SK-N-MC (cell line): ENCODE data around the gene ZNF654.

Experiments
- DNase-seq: peaks from one replicate; pipeline ENCODE4 v3.0.0-alpha.2; 2011; ENCODE audit warnings: low read depth, low spot score
- H3K27ac ChIP-seq: fragments of 200-600 bp; sonication (generic); 2 replicates; pipeline ENCODE4 v1.5.1; 2016; ENCODE audit warnings: mixed run types
- H3K36me3 ChIP-seq: fragments of 200-600 bp; sonication (generic); 2 replicates; pipeline ENCODE4 v1.6.1; 2017; ENCODE audit warnings: antibody characterized with exemption, low read length, mixed read lengths; ENCODE audit not compliant: insufficient read depth
- H3K4me3 ChIP-seq: fragments of 200-600 bp; sonication (generic); 2 replicates; pipeline ENCODE4 v1.5.1; 2016
- H3K9ac ChIP-seq: fragments of 200-600 bp; sonication (generic); 2 replicates; pipeline ENCODE4 v1.8.0; 2017; ENCODE audit warnings: mixed run types, mixed read lengths; ENCODE audit not compliant: insufficient read length
- H3K9me3 ChIP-seq: fragments of 200-600 bp; sonication (generic); 2 replicates; pipeline ENCODE4 v1.6.1; 2017; ENCODE audit warnings: low read depth, mild to moderate bottlenecking, antibody characterized with exemption, low read length, moderate library complexity, mixed read lengths
- EZH2 ChIP-seq: fragments of 200-600 bp; sonication (generic); IDR thresholded peaks from one replicate; pipeline ENCODE4 v1.6.1; 2017; ENCODE audit warnings: antibody characterized with exemption
- FOXP2 ChIP-seq: optimal IDR thresholded peaks from 2 replicates; pipeline ENCODE3; 2011; ENCODE audit warnings: mild to moderate bottlenecking, moderate library complexity; ENCODE audit not compliant: insufficient read depth; ENCODE audit errors: extremely low read length, control extremely low read depth
- POLR2AphosphoS5 ChIP-seq: IDR thresholded peaks from 2 replicates; pipeline ENCODE4 v1.6.1; 2012; ENCODE audit warnings: mild to moderate bottlenecking, low read depth, low read length, borderline replicate concordance

The ZNF654 gene

GRCh38 chr3:88191872-88192409 is 132.9 kb downstream of the ZNF654 start:
- TF ChIP-seq EZH2: no peak
- no peak for TF ChIP-seq FOXP2
- TF ChIP-seq POLR2AphosphoS5: no peak
- Histone ChIP-seq H3K9me3 (no peaks in the 10 kb centered on the region), H3K9ac (no peak overlapping the region)

GRCh38 chr3:88192631-88193030 is 133.6 kb downstream of the ZNF654 start:
- no peak overlapping the region for H3K4me3 ChIP-seq
- no peak overlapping the region for H3K9ac ChIP-seq
- DNase-seq: no peak
- H3K27ac ChIP-seq: no peak overlapping the region
- no peaks in the 10 kb centered on the region for H3K36me3 ChIP-seq
- H3K9me3 ChIP-seq: no peaks in the 10 kb centered on the region
- no peak for TF ChIP-seq EZH2
- no peak for TF ChIP-seq FOXP2
- no peak for TF ChIP-seq POLR2AphosphoS5

More at GRCh38 chr3:88191872-88192409, 132.9 kb downstream of the ZNF654 start:
- DNase-seq: no peak
- no peak overlapping the region for H3K27ac ChIP-seq
- no peaks in the 10 kb centered on the region for H3K36me3 ChIP-seq
- no peak overlapping the region for H3K4me3 ChIP-seq
